HepG2 (cell line): ENCODE data around the gene STAMBPL1. TPM values are rescaled to one million over a fixed set of nuclear protein-coding genes. Genes with fewer than 3 reads are reported as not detected.

Experiments
- ATAC-seq: fragments of 200-7000 bp; cut with Tn5 transposase; 3 replicates; pipeline ENCODE4 v1.9.1; 2020; ENCODE audit warnings: mild to moderate bottlenecking, moderate library complexity
- BruUV-seq: library from RNA; stranded (reverse); fragments of 400-500 nt; replicated peaks from 2 replicates; lab custom pipeline; 2021; lab: Mats Ljungman, UMichigan
- CTCF ChIA-PET: fragments of 300-600 bp; formaldehyde crosslinking; extraction: SDS; loops from one replicate; lab custom pipeline; 2021; ENCODE audit warnings: low total read pairs, inconsistent platforms, low intra/inter-chr PET ratio; lab: Yijun Ruan, JAX
- POLR2A ChIA-PET: fragments of 350-600 bp; sonication (Branson Sonifier 250); formaldehyde crosslinking; loops from one replicate; lab custom pipeline; 2020; ENCODE audit warnings: antibody characterized with exemption, inconsistent platforms; lab: Yijun Ruan, JAX
- DNase-seq: peaks from one replicate; pipeline ENCODE4 v3.0.0-alpha.2; 2015; ENCODE audit warnings: low spot score
- FAIRE-seq: peaks from 3 replicates; lab custom pipeline; 2011; peaks lifted over from hg19 to GRCh38; lab: Jason Lieb, UNC
- H2AFZ ChIP-seq: one replicate; pipeline ENCODE4 v1.6.1; 2011; ENCODE audit warnings: low read length, inconsistent platforms
- H3K27ac ChIP-seq: fragments of 300-600 bp; 3 replicates; pipeline ENCODE4 v1.8.0; 2011; ENCODE audit warnings: mixed run types, mild to moderate bottlenecking, mixed read lengths, low read length, inconsistent platforms; ENCODE audit not compliant: insufficient read depth; ENCODE audit errors: extremely low read length
- H3K27me3 ChIP-seq, 2 experiments: fragments of 200-600 bp in 1 of 2; 2 replicates in 1 of 2; 3 replicates in 1 of 2; pipeline versions ENCODE4 v1.6.0 to v1.8.0; 2011; ENCODE audit warnings: low read length in 2 of 2, mild to moderate bottlenecking in 2 of 2, moderate library complexity in 2 of 2, inconsistent platforms in 1 of 2; ENCODE audit not compliant: insufficient read depth in 2 of 2, control insufficient read depth in 1 of 2
- H3K36me3 ChIP-seq, 2 experiments: fragments of 200-600 bp in 1 of 2; replicated peaks in 1 of 2; 2 replicates in 1 of 2; 3 replicates in 1 of 2; pipeline versions ENCODE4 v1.5.1 to v1.8.0; 2011; ENCODE audit warnings: low read length in 2 of 2, inconsistent platforms in 1 of 2; ENCODE audit not compliant: insufficient read depth in 2 of 2, control insufficient read depth in 1 of 2
- H3K4me1 ChIP-seq: 2 replicates; pipeline ENCODE4 v1.5.1; 2012; ENCODE audit warnings: low read length, inconsistent platforms; ENCODE audit not compliant: insufficient read depth
- H3K4me2 ChIP-seq: 2 replicates; pipeline ENCODE4 v1.6.0; 2011; ENCODE audit warnings: low read depth, low read length, inconsistent platforms
- H3K4me3 ChIP-seq, 3 experiments: fragments of 200-600 bp in 1 of 3; sonication (generic), shearing (Covaris generic) in 1 of 3; replicated peaks in 1 of 3; 2 replicates each; pipeline ENCODE4 v1.5.1; 2011 to 2016; ENCODE audit warnings: low read length in 3 of 3, inconsistent platforms in 2 of 3, low read depth in 2 of 3, mild to moderate bottlenecking in 2 of 3, control low read depth in 1 of 3, mixed read lengths in 1 of 3; ENCODE audit not compliant: insufficient read depth in 1 of 3
- H3K79me2 ChIP-seq: one replicate; pipeline ENCODE4 v1.6.1; 2011; ENCODE audit warnings: low read length, inconsistent platforms; ENCODE audit not compliant: insufficient read depth
- H3K9ac ChIP-seq: 2 replicates; pipeline ENCODE4 v1.6.0; 2011; ENCODE audit warnings: mild to moderate bottlenecking, low read depth, low read length, inconsistent platforms; ENCODE audit not compliant: insufficient read depth
- H3K9me3 ChIP-seq: 2 replicates; pipeline ENCODE4 v1.5.1; 2012; ENCODE audit warnings: mild to moderate bottlenecking, low read length
- H4K20me1 ChIP-seq: 2 replicates; pipeline ENCODE4 v1.6.0; 2011; ENCODE audit warnings: inconsistent platforms, mild to moderate bottlenecking, low read length, moderate library complexity; ENCODE audit not compliant: insufficient read depth
- ARID4A ChIP-seq: sonication (generic); formaldehyde crosslinking; IDR thresholded peaks from 2 replicates; pipeline ENCODE4 v1.5.0; 2020; ENCODE audit warnings: mild to moderate bottlenecking, missing genetic modification reagents, borderline replicate concordance
- KLF16 ChIP-seq, 2 experiments: sonication (generic) in 1 of 2; formaldehyde crosslinking in 1 of 2; IDR thresholded peaks; 2 replicates each; pipeline versions ENCODE4 v1.6.1 to v1.8.0; 2016 to 2023; ENCODE audit warnings: missing genetic modification reagents in 2 of 2, missing compliant biosample characterization in 1 of 2
- POLR2AphosphoS5 ChIP-seq: IDR thresholded peaks from 2 replicates; pipeline ENCODE4 v1.6.1; 2012; ENCODE audit warnings: low read depth, low read length
- RARA ChIP-seq: IDR thresholded peaks from 2 replicates; pipeline ENCODE4 v1.6.1; 2016; ENCODE audit warnings: missing genetic modification reagents, missing compliant biosample characterization
- SETDB1 ChIP-seq: sonication (generic); formaldehyde crosslinking; IDR thresholded peaks from 2 replicates; pipeline ENCODE4 v1.5.1; 2020; ENCODE audit warnings: missing genetic modification reagents, mild to moderate bottlenecking, borderline replicate concordance
- ZC3H13 ChIP-seq: sonication (generic); formaldehyde crosslinking; IDR thresholded peaks from 2 replicates; pipeline ENCODE4 v1.8.1; 2023; ENCODE audit warnings: mild to moderate bottlenecking, missing genetic modification reagents, moderate library complexity
- ZFP91 ChIP-seq: sonication (generic); formaldehyde crosslinking; IDR thresholded peaks from 2 replicates; pipeline ENCODE4 v1.9.0; 2022; ENCODE audit warnings: missing genetic modification reagents, mild to moderate bottlenecking, borderline replicate concordance
- ZNF282 ChIP-seq: fragments of 450-650 bp; IDR thresholded peaks from 2 replicates; pipeline ENCODE4 v1.6.1; 2018; ENCODE audit not compliant: partially characterized antibody
- ZNF333 ChIP-seq: sonication (generic); formaldehyde crosslinking; IDR thresholded peaks from 2 replicates; pipeline ENCODE4 v1.4.0; 2020; ENCODE audit warnings: mild to moderate bottlenecking, missing genetic modification reagents, borderline replicate concordance
- ZNF670 ChIP-seq: sonication (generic); formaldehyde crosslinking; IDR thresholded peaks from 2 replicates; pipeline ENCODE4 v1.8.0; 2022; ENCODE audit warnings: mild to moderate bottlenecking, missing genetic modification reagents, borderline replicate concordance
- WGBS: methylation state at CpG from one replicate; pipeline ENCODE4 v1.1.6; 2017; ENCODE audit warnings: low lambda C conversion rate; 5-methylcytosine and 5-hydroxymethylcytosine counted together
- in situ Hi-C: cut with HindIII; loops from 2 replicates; pipeline ENCODE4 v1.10.0; 2017; ENCODE audit warnings: low pct_unique_long_range_greater_than_20kb; ENCODE audit not compliant: extremely low pct_ligation_motif_present
- intact Hi-C: fragments of 100-400 bp; cut with micrococcal nuclease; formaldehyde crosslinking; loops from one replicate; pipeline ENCODE4 v1.10.0; 2022; ENCODE audit not compliant: unreplicated experiment
- polyA plus RNA-seq, 8 experiments: library from polyadenylated mRNA; depleted of rRNA in 3 of 8; stranded (reverse) in 7 of 8; unstranded in 1 of 8; fragments of >200 nt; fragmentation: Illumina TruSeq in 4 of 8; extraction: Trizol in 4 of 8; gene quantifications; 2 replicates each; pipeline versions ENCODE4 v1.2.1 to v1.2.3, GENCODE V29; 2011 to 2016; ENCODE audit warnings: low read depth in 4 of 8, missing spikeins in 1 of 8, mixed read lengths in 1 of 8; ENCODE audit not compliant: insufficient read depth in 1 of 8
- total RNA-seq, 5 experiments: library from RNA; depleted of rRNA; stranded (reverse); fragments of >200 nt; fragmentation: Illumina TruSeq; extraction: Trizol; gene quantifications; 2 replicates each; pipeline ENCODE4 v1.2.3, GENCODE V29; 2016; ENCODE audit warnings: low read depth in 1 of 5
- TF ChIP-seq, protein P1 (sequence below): IDR thresholded peaks from 2 replicates; pipeline ENCODE4 v1.6.1; 2016; ENCODE audit warnings: low read depth, borderline replicate concordance
- TF ChIP-seq, protein P2 (sequence below): fragments of 450-650 bp; IDR thresholded peaks from 2 replicates; pipeline ENCODE4 v1.6.1; 2017

STAMBPL1 gene
- total and polyA plus RNA-seq, 2 of the 13 experiments (the other 11 are each of a cell fraction or from before 2014, with no cell fraction given): 1.4 to 1.5 TPM

GRCh38 chr10:88911851-88912250 lies 31.8 kb downstream of the STAMBPL1 start:
- Histone ChIP-seq H3K36me3 (no peaks in the 10 kb centered on the region), H3K27ac (no peak overlapping the region), H3K79me2 (no peaks in the 10 kb centered on the region), H3K4me1 (no peaks in the 10 kb centered on the region), H2AFZ (no peak overlapping the region), H3K4me3 (no peak overlapping the region), H4K20me1 (no peaks in the 10 kb centered on the region), H3K9me3 (no peaks in the 10 kb centered on the region), H3K27me3 (no peaks in the 10 kb centered on the region), H3K4me2 (no peak overlapping the region), H3K9ac (no peak overlapping the region)
- ATAC-seq: no peak
- ChIA-PET POLR2A (no interaction called here), CTCF (no interaction called here)
- in situ Hi-C loops (no loop called here), intact Hi-C loops (no loop called here)
- 54% methylated on average over 2 of the region's 3 CpGs for WGBS
- no peak for DNase-seq
- BruUV-seq: no TSS peak
- FAIRE-seq: no peak
- TF ChIP-seq, protein P1, sequence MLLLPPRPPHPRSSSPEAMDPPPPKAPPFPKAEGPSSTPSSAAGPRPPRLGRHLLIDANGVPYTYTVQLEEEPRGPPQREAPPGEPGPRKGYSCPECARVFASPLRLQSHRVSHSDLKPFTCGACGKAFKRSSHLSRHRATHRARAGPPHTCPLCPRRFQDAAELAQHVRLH: no peak

DNA sequence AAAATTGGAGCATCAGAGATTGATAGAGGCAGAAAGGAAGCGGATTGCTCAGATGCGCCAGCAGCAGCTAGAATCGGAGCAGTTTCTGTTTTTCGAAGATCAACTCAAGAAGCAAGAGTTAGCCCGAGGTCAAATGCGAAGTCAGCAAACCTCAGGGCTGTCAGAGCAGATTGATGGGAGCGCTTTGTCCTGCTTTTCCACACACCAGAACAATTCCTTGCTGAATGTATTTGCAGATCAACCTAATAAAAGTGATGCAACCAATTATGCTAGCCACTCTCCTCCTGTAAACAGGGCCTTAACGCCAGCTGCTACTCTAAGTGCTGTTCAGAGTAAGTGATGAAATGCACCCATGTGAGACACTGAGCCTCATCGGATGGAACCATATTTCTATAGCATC lies 33.1 kb downstream of the STAMBPL1 start:
- no peaks in the 10 kb centered on the region for H4K20me1 ChIP-seq
- FAIRE-seq: no peak
- DNase-seq: no peak
- no peaks in the 10 kb centered on the region for H3K79me2 ChIP-seq
- in situ Hi-C loops: no loop called here
- no peaks in the 10 kb centered on the region for H3K9me3 ChIP-seq
- intact Hi-C loops: no loop called here
- no peaks in the 10 kb centered on the region for H3K27me3 ChIP-seq
- no peak overlapping the region for H2AFZ ChIP-seq
- no peak overlapping the region for H3K9ac ChIP-seq
- H3K36me3 ChIP-seq: no peaks in the 10 kb centered on the region
- POLR2A ChIA-PET: no interaction called here
- no peaks in the 10 kb centered on the region for H3K4me1 ChIP-seq
- H3K4me2 ChIP-seq: no peak overlapping the region
- no TSS peak for BruUV-seq
- no peak overlapping the region for H3K27ac ChIP-seq
- WGBS: 86% methylated on average over 9 of the region's 9 CpGs
- H3K4me3 ChIP-seq: no peak overlapping the region
- no peak for ATAC-seq
- CTCF ChIA-PET: no interaction called here
- no peak for TF ChIP-seq ZNF670 (CRISPR knock-in tag)
- TF ChIP-seq ZC3H13: no peak
- TF ChIP-seq ZNF282: no peak
- no peak for TF ChIP-seq POLR2AphosphoS5
- no peak for TF ChIP-seq ARID4A (CRISPR knock-in tag)
- no peak for TF ChIP-seq ZNF333 (CRISPR knock-in tag)
- no peak for TF ChIP-seq RARA (CRISPR knock-in tag)
- TF ChIP-seq SETDB1 (CRISPR knock-in tag): no peak
- no peak for TF ChIP-seq KLF16 (CRISPR knock-in tag; IDR thresholded peaks at IDR 0.05)
- no peak for TF ChIP-seq ZFP91 (CRISPR knock-in tag)
- TF ChIP-seq, protein P2, sequence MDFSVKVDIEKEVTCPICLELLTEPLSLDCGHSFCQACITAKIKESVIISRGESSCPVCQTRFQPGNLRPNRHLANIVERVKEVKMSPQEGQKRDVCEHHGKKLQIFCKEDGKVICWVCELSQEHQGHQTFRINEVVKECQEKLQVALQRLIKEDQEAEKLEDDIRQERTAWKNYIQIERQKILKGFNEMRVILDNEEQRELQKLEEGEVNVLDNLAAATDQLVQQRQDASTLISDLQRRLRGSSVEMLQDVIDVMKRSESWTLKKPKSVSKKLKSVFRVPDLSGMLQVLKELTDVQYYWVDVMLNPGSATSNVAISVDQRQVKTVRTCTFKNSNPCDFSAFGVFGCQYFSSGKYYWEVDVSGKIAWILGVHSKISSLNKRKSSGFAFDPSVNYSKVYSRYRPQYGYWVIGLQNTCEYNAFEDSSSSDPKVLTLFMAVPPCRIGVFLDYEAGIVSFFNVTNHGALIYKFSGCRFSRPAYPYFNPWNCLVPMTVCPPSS: no peak
